DOHH2 (cell line): ENCODE measurements around the gene SNHG17.

Experiments
- EZH2phosphoT487 ChIP-seq: fragments of 200-600 bp; sonication (generic); IDR thresholded peaks from 2 replicates; pipeline ENCODE4 v1.6.1; 2017; ENCODE audit warnings: borderline replicate concordance, mild to moderate bottlenecking, antibody characterized with exemption, low read length, moderate library complexity, mixed read lengths
- TF ChIP-seq, protein P1 (sequence below): fragments of 200-600 bp; sonication (generic); IDR thresholded peaks from one replicate; pipeline ENCODE4 v1.5.1; 2014; ENCODE audit warnings: antibody characterized with exemption, mild to moderate bottlenecking, low read depth, low read length; ENCODE audit not compliant: poor library complexity, severe bottlenecking

DNA sequence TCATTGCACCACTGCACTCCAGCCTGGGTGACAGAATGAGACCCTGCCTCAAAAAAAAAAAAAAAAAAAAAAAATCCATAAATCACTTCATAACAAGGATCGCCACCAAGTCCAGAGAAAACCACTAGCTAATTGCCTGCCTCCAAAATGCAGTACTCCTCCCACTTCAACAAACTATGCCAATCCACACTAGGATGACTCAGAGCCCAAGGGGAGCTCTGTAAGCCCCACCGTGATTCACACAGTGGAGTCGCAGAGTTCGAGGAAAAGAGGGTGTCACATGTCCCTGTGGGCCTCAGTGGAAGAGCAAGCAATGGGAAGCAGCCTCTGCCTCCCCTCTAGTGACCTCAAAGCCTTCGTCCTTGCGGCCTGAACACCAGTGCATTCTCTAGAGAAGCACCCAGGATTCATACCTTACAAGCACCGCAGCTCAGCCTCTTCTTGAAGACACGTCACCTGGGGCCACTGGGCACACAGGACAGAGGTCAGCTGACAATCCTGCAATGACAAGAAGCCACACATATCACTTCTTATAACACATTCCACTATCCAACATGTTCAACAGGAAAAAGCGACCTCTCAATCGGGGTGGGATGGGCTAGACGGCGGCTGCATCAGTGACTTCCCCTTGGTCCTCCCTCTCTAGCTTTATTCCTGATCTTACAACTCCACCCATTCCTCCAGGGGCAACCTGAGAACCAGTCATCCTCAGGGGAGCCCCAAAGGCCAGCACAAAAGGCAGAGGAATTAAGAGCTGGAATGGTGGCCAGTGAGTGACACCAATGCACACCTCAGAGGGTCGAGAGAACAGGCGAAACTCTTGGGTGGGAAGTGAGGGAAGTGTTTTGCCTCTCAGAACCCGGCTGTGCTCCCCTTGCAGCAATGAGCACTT is 8.9 kb downstream of the SNHG17 start:
- TF ChIP-seq, protein P1, sequence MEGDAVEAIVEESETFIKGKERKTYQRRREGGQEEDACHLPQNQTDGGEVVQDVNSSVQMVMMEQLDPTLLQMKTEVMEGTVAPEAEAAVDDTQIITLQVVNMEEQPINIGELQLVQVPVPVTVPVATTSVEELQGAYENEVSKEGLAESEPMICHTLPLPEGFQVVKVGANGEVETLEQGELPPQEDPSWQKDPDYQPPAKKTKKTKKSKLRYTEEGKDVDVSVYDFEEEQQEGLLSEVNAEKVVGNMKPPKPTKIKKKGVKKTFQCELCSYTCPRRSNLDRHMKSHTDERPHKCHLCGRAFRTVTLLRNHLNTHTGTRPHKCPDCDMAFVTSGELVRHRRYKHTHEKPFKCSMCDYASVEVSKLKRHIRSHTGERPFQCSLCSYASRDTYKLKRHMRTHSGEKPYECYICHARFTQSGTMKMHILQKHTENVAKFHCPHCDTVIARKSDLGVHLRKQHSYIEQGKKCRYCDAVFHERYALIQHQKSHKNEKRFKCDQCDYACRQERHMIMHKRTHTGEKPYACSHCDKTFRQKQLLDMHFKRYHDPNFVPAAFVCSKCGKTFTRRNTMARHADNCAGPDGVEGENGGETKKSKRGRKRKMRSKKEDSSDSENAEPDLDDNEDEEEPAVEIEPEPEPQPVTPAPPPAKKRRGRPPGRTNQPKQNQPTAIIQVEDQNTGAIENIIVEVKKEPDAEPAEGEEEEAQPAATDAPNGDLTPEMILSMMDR: no peak
- TF ChIP-seq EZH2phosphoT487: no peak
